NCI-H226 (cell line): ENCODE results near the gene SEC22C.
A peak's percentile ranks its signal among the peaks of the same experiment; 100 is the strongest.
"Not testable (repeated sequence)": the region's sequence is repeated elsewhere in the genome, so short reads cannot be mapped to it uniquely, and the experiment has no call there.

Experiments used
- DNase-seq: peaks from one replicate; pipeline ENCODE4 v3.0.0-alpha.2; 2015

SEC22C gene

GRCh38 chr3:42579346-42579745 lies 2.4 kb downstream of the SEC22C start:
- DNase-seq = not testable (repeated sequence)

- DNase-seq = no peak
Observed at GRCh38 chr3:42578054-42578453, 3.7 kb downstream of the SEC22C start.

- no peak for DNase-seq
Observed at GRCh38 chr3:42575137-42575741, 6.5 kb downstream of the SEC22C start.

- DNase-seq = peak; percentile 34
Observed at GRCh38 chr3:42572278-42572677, 9.5 kb downstream of the SEC22C start.

GRCh38 chr3:42569593-42570142 lies 12.1 kb downstream of the SEC22C start:
- no peak for DNase-seq

GRCh38 chr3:42562047-42562907 lies 19.5 kb downstream of the SEC22C start:
- no peak for DNase-seq

- no peak for DNase-seq
Observed at GRCh38 chr3:42557854-42558253, 23.9 kb downstream of the SEC22C start.

- not testable (repeated sequence) for DNase-seq
Observed at GRCh38 chr3:42556817-42557216, 24.9 kb downstream of the SEC22C start.

- no peak for DNase-seq
Observed at GRCh38 chr3:42556089-42556632, 25.6 kb downstream of the SEC22C start.

GRCh38 chr3:42552830-42553229 lies 28.9 kb downstream of the SEC22C start:
- no peak for DNase-seq

- DNase-seq = no peak
Observed at GRCh38 chr3:42550250-42550649, 31.5 kb downstream of the SEC22C start.

GRCh38 chr3:42549131-42549530 lies 32.6 kb downstream of the SEC22C start:
- DNase-seq = no peak

GRCh38 chr3:42547401-42547945 lies 34.3 kb downstream of the SEC22C start:
- peak; percentile 31 for DNase-seq

GRCh38 chr3:42546691-42547213 lies 35.0 kb downstream of the SEC22C start:
- no peak for DNase-seq

GRCh38 chr3:42545284-42545900 lies 36.4 kb downstream of the SEC22C start:
- no peak for DNase-seq

- DNase-seq = no peak
Observed at GRCh38 chr3:42544492-42545283, 37.1 kb downstream of the SEC22C start.

GRCh38 chr3:42541079-42541478 lies 40.7 kb downstream of the SEC22C start:
- DNase-seq = no peak

GRCh38 chr3:42539871-42540714 lies 41.7 kb downstream of the SEC22C start:
- peak; percentile 13 for DNase-seq

- DNase-seq = no peak
Observed at GRCh38 chr3:42537350-42537749, 44.4 kb downstream of the SEC22C start.

GRCh38 chr3:42535981-42536784 lies 45.6 kb downstream of the SEC22C start:
- DNase-seq = peak; percentile 27
